Lower leg skin (tissue), 4 donors: ENCODE measurements around the gene CASKIN2. TPM values are rescaled to one million over a fixed set of nuclear protein-coding genes. Genes with fewer than 3 reads are reported as not detected.

Experiments used
- DNase-seq, 2 donors: peaks; one replicate each; pipeline ENCODE4 v3.0.0-alpha.2; 2019; ENCODE audit warnings: low spot score in 2 of 2
- H3K4me3 ChIP-seq: fragments of 200-600 bp; sonication (generic); 2 replicates; pipeline ENCODE4 v1.5.1; 2017; ENCODE audit warnings: mild to moderate bottlenecking, low read depth; ENCODE audit not compliant: poor library complexity, severe bottlenecking
- POLR2A ChIP-seq, 2 donors: fragments of 450-650 bp; IDR thresholded peaks; one replicate each; pipeline ENCODE4 v1.6.1; 2016 to 2017; ENCODE audit warnings: antibody characterized with exemption in 2 of 2, mild to moderate bottlenecking in 1 of 2, moderate library complexity in 1 of 2
- WGBS, 2 donors: methylation state at CpG; one replicate each; pipeline ENCODE4 v1.1.5; 2018; 5-methylcytosine and 5-hydroxymethylcytosine counted together
- intact Hi-C: fragments of 100-400 bp; cut with DNase I; formaldehyde crosslinking; loops from one replicate; pipeline ENCODE4 v1.15.0; 2023; ENCODE audit warnings: low total_unique reads
- total RNA-seq, 4 donors: library from RNA; depleted of rRNA; stranded (reverse); fragments of >200 nt; gene quantifications; one replicate each; pipeline ENCODE4 v1.1.0, GENCODE V29; 2016
- TF ChIP-seq, protein P1 (sequence below), 3 donors: fragments of 450-650 bp; IDR thresholded peaks; one replicate each; pipeline ENCODE4 v1.5.1; 2016; ENCODE audit warnings: antibody characterized with exemption in 3 of 3, mild to moderate bottlenecking in 3 of 3, moderate library complexity in 2 of 3

The CASKIN2 gene
- total RNA-seq, 4 donors from 2014 or later = 11.7 to 23.2 (median 17.8) TPM

DNA sequence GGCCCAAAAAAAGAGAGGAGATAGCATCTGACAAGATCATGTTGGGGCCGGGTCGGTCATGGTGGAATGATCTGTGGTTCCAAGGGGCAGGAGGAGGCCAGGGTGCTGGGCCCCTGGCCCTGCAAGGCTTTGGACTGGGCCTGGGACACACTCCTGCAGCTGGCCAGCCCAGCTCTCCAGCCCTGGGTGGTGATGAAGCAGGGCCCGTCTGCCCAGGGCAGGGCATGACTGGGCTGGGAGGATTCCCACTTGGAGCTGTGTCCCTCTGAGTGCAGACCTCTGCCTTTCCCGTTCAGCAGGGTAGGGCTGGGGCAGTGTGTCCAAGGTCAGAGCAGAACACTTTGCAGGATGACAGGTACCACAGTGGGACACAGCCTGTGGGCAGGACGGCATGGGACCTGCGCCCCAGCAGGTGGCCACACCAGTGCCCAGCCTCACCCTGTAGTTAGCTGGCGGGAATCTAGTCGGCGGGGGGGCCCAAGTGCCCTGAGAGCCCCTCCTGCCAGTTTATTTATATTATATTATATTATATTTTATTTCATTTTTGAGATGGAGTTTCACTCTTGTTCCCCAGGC lies 44.7 kb upstream of the CASKIN2 start:
- intact Hi-C loops = no loop called here
- H3K4me3 ChIP-seq = no peak overlapping the region
- WGBS, 2 donors = 84 to 91% methylated on average over 7 of the region's 9 CpGs
- no peak for DNase-seq
- TF ChIP-seq, protein P1, sequence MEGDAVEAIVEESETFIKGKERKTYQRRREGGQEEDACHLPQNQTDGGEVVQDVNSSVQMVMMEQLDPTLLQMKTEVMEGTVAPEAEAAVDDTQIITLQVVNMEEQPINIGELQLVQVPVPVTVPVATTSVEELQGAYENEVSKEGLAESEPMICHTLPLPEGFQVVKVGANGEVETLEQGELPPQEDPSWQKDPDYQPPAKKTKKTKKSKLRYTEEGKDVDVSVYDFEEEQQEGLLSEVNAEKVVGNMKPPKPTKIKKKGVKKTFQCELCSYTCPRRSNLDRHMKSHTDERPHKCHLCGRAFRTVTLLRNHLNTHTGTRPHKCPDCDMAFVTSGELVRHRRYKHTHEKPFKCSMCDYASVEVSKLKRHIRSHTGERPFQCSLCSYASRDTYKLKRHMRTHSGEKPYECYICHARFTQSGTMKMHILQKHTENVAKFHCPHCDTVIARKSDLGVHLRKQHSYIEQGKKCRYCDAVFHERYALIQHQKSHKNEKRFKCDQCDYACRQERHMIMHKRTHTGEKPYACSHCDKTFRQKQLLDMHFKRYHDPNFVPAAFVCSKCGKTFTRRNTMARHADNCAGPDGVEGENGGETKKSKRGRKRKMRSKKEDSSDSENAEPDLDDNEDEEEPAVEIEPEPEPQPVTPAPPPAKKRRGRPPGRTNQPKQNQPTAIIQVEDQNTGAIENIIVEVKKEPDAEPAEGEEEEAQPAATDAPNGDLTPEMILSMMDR (IDR thresholded peaks at IDR 0.05) = no peak

DNA sequence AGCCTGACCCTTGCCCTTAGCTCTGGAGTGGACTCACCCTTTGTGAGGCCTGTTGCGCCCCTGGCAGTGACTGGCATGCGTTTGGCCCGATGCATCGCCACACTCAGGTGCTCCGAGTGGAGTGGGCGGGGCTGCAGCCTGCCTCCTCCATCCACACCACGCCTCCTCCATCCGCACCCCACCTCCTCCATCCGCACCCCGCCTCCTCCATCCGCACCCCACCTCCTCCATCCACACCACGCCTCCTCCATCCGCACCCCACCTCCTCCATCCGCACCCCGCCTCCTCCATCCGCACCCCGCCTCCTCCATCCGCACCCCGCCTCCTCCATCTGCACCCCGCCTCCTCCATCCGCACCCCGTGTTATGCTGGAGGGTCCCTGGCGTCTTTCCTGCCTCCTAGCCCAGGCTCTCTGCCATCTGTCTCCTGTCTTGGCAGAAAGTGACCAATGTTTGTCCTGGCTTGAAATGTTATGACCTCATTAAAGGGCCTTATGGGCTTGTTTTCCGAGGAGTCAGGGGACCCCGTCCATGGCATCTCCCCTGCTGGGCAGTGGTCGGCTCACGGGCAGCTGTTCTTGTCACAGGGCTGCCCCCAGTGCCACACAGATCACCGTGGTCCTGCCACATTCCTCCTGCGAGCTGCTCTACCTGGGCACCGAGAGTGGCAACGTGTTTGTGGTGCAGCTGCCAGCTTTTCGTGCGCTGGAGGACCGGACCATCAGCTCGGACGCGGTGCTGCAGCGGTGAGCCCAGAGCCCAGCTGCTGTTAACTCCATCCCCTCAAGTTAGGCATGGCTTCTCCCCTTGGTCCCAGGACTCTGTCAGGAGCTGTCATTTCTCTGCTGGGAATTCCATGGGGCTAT lies 43.6 kb upstream of the CASKIN2 start:
- no peak for TF ChIP-seq POLR2A (IDR thresholded peaks at IDR 0.05)
- TF ChIP-seq, protein P1 (IDR thresholded peaks at IDR 0.05) = no peak
- no peak for DNase-seq
- intact Hi-C loops = no loop called here
- 86 to 89% methylated on average over 33 to 38 of the region's 38 CpGs for WGBS, 2 donors
- H3K4me3 ChIP-seq = no peak overlapping the region

GRCh38 chr17:75557852-75558665 lies 42.7 kb upstream of the CASKIN2 start:
- WGBS, 2 donors = 86 to 87% methylated on average over 17 to 18 of the region's 18 CpGs
- no peak for TF ChIP-seq POLR2A (IDR thresholded peaks at IDR 0.05)
- TF ChIP-seq, protein P1 (IDR thresholded peaks at IDR 0.05) = no peak

DNA sequence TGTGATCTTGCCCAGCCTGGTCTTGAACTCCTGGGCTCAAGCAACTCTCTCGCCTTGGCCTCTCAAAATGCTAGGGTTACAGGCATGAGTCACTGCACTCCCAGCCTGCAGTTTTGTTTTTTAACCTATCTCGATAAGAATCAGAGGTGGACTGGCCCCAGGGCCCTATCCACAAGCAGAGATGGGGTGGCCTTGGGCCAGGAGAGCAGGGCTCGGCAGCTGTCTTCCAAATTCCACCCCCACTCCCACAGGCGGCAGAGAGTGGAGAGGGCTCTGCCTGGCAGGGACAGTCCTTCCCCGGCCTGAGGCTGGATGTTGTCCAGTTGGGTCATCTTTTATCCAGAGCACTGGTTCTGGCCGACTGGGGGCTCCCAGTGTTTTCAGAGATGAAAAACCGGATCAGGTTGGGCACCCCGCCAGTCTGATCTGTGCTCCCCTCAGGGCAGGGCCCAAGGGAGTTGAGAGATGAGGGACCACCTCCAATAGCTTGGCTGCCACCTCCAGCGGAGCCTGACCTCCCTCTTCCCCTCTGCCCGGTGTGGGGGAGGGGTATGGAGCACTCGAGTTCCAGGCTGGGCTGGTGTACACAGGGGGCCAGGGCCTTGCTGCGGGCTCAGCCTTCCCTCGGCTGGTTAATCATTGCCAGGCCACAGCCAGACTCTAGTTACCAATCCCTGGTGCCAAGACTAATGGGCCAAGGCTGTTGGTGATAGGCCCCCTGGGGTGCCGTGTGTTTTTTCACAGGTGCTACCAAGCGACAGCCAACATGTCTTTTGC lies 41.9 kb upstream of the CASKIN2 start:
- H3K4me3 ChIP-seq = no peak overlapping the region
- intact Hi-C loops = no loop called here
- TF ChIP-seq, protein P1 (IDR thresholded peaks at IDR 0.05) = no peak
- no peak for TF ChIP-seq POLR2A (IDR thresholded peaks at IDR 0.05)
- 64 to 66% methylated on average over 14 of the region's 15 CpGs for WGBS, 2 donors
- DNase-seq = no peak

More at GRCh38 chr17:75557852-75558665, 42.7 kb upstream of the CASKIN2 start:
- intact Hi-C loops = no loop called here
- DNase-seq = no peak
- no peak overlapping the region for H3K4me3 ChIP-seq

- 88 to 92% methylated on average over 21 of the region's 21 CpGs for WGBS, 2 donors
- TF ChIP-seq, protein P1 (IDR thresholded peaks at IDR 0.05) = no peak
- no peak for TF ChIP-seq POLR2A (IDR thresholded peaks at IDR 0.05)
- DNase-seq = no peak
- no peak overlapping the region for H3K4me3 ChIP-seq
- intact Hi-C loops = no loop called here
Measured at GRCh38 chr17:75555679-75556153, 40.4 kb upstream of the CASKIN2 start.
